Measurements from ENCODE around the gene FLNB. TPM values are rescaled to one million over a fixed set of nuclear protein-coding genes. Genes with fewer than 3 reads are reported as not detected.

FLNB gene
- total and polyA plus RNA-seq, 10 of the 15 experiments (the other 5 are each of a cell fraction or from before 2014, with no cell fraction given), result 13.6 to 51.8 (median 26.4) TPM

DNA sequence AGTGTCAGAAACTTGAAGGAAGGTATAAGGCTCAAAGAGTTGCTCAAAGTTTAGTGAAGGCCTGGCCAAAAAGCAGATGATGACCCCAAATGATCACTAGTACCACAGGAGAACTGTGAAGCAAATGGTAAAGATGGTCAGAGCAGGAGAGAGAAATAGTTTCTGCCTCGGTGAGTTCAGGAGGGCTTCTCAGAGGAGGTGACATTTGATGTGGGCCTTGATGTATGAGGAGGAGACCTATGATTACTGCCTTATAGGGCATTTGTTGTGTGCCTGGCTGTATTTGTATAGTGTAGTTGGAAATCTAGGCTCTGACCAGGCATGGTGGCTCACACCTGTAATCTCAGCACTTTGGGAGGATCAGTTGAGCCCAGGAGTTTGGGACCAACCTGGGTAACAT is 152.2 kb downstream of the FLNB start (continued):
- TF ChIP-seq ESRRA (IDR thresholded peaks at IDR 0.05; ENCODE audit: low read length) (no peak), MTA2 (IDR thresholded peaks at IDR 0.05; ENCODE audit: low read depth) (no peak), SREBF2 (IDR thresholded peaks at IDR 0.05; ENCODE audit: low read length) (no peak)
- TF ChIP-seq, protein P1, sequence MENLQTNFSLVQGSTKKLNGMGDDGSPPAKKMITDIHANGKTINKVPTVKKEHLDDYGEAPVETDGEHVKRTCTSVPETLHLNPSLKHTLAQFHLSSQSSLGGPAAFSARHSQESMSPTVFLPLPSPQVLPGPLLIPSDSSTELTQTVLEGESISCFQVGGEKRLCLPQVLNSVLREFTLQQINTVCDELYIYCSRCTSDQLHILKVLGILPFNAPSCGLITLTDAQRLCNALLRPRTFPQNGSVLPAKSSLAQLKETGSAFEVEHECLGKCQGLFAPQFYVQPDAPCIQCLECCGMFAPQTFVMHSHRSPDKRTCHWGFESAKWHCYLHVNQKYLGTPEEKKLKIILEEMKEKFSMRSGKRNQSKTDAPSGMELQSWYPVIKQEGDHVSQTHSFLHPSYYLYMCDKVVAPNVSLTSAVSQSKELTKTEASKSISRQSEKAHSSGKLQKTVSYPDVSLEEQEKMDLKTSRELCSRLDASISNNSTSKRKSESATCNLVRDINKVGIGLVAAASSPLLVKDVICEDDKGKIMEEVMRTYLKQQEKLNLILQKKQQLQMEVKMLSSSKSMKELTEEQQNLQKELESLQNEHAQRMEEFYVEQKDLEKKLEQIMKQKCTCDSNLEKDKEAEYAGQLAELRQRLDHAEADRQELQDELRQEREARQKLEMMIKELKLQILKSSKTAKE (IDR thresholded peaks at IDR 0.05; ENCODE audit: low read depth, poor library complexity, severe bottlenecking), result no peak
- TF ChIP-seq, protein P2, sequence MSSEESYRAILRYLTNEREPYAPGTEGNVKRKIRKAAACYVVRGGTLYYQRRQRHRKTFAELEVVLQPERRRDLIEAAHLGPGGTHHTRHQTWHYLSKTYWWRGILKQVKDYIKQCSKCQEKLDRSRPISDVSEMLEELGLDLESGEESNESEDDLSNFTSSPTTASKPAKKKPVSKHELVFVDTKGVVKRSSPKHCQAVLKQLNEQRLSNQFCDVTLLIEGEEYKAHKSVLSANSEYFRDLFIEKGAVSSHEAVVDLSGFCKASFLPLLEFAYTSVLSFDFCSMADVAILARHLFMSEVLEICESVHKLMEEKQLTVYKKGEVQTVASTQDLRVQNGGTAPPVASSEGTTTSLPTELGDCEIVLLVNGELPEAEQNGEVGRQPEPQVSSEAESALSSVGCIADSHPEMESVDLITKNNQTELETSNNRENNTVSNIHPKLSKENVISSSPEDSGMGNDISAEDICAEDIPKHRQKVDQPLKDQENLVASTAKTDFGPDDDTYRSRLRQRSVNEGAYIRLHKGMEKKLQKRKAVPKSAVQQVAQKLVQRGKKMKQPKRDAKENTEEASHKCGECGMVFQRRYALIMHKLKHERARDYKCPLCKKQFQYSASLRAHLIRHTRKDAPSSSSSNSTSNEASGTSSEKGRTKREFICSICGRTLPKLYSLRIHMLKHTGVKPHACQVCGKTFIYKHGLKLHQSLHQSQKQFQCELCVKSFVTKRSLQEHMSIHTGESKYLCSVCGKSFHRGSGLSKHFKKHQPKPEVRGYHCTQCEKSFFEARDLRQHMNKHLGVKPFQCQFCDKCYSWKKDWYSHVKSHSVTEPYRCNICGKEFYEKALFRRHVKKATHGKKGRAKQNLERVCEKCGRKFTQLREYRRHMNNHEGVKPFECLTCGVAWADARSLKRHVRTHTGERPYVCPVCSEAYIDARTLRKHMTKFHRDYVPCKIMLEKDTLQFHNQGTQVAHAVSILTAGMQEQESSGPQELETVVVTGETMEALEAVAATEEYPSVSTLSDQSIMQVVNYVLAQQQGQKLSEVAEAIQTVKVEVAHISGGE (CRISPR knock-in tag; IDR thresholded peaks at IDR 0.05), result no peak

Measured in GM12878 (cell line).